ENCODE data around the gene ATXN7L1. TPM values are rescaled to one million over a fixed set of nuclear protein-coding genes. Genes with fewer than 3 reads are reported as not detected.

ATXN7L1 gene
- total and polyA plus RNA-seq, 2 of the 8 experiments (the other 6 are each of a cell fraction or from before 2014, with no cell fraction given), result 14.3 to 34.0 TPM

GRCh38 chr7:105791926-105792325, 84.5 kb downstream of the ATXN7L1 start:
- CTCF ChIA-PET (ENCODE audit: partially characterized antibody), result interaction anchor here (0.7 to 1.2 kb wide), 3 partner anchors 28 to 31 kb away, joined by 3 to 4 read pairs (median 3); no protein-coding TSS in a partner anchor
- Histone ChIP-seq H2AK5ac (ENCODE audit: low read depth, low read length) (no peak overlapping the region), H2BK120ac (replicated peaks; ENCODE audit: low read depth, low read length) (no peak overlapping the region), H3K9ac (replicated peaks in 1 of 4; ENCODE audit: extremely low read depth in 1 of 4, low read depth in 3 of 4, low read length in 3 of 4) (no peak overlapping the region), H3K23ac (ENCODE audit: insufficient read length) (no peak overlapping the region), H3K4me1 (replicated peaks in 1 of 4; ENCODE audit: control insufficient read depth in 3 of 4, insufficient read depth in 4 of 4, low read length in 3 of 4) (peaks cover 2 to 18% (median 6%) of the 10 kb centered on the region in 4 experiments), H4K91ac (replicated peaks; ENCODE audit: insufficient read length, low read length) (no peak overlapping the region), H4K5ac (ENCODE audit: insufficient read length, low read depth, low read length) (no peak overlapping the region), H3K36me3 (ENCODE audit: control insufficient read depth in 2 of 4, insufficient read depth in 4 of 4, low read length in 3 of 4) (no peaks in the 10 kb centered on the region), H3K14ac (ENCODE audit: insufficient read length) (no peak overlapping the region), H3K4ac (replicated peaks; ENCODE audit: insufficient read length, low read depth, low read length) (no peak overlapping the region), H2BK5ac (ENCODE audit: low read depth, low read length) (no peak overlapping the region), H3K27me3 (replicated peaks in 1 of 4; ENCODE audit: control insufficient read depth in 3 of 4, extremely low read depth in 1 of 4, insufficient read depth in 3 of 4, low read length in 3 of 4) (no peaks in the 10 kb centered on the region), H3K18ac (ENCODE audit: extremely low read depth, low read length) (no peak overlapping the region), H2BK12ac (ENCODE audit: low read depth, low read length) (peak overlapping the region; percentile 13; the same call in 1 of the 2 replicates), H3K23me2 (ENCODE audit: low read depth, low read length) (no peaks in the 10 kb centered on the region), H3K27ac (ENCODE audit: low read depth, low read length) (no peak overlapping the region), H3K79me2 (ENCODE audit: control insufficient read depth in 1 of 2, insufficient read depth in 2 of 2, low read length in 2 of 2) (no peaks in the 10 kb centered on the region), H3K4me2 (ENCODE audit: insufficient read depth in 1 of 2, low read depth in 2 of 2, low read length in 2 of 2) (no peak overlapping the region), H2BK20ac (ENCODE audit: low read length) (no peak overlapping the region), H3K4me3 (ENCODE audit: extremely low read depth in 1 of 4, insufficient read depth in 2 of 4, low read depth in 3 of 4, low read length in 4 of 4) (no peak overlapping the region), H4K20me1 (replicated peaks in 1 of 2; ENCODE audit: control insufficient read depth in 1 of 2, insufficient read depth in 2 of 2, low read length in 2 of 2) (peaks cover 0 to 4% of the 10 kb centered on the region in 2 experiments), H2AFZ (ENCODE audit: low read length) (no peak overlapping the region), H3K56ac (replicated peaks; ENCODE audit: insufficient read length, low read depth, low read length) (no peak overlapping the region), H3K79me1 (ENCODE audit: low read depth, low read length) (peaks cover 5% of the 10 kb centered on the region; the same call in 1 of the 2 replicates), H4K8ac (ENCODE audit: extremely low read depth, insufficient read depth, low read length) (peak overlapping the region; percentile 4; the same call in 1 of the 2 replicates), H3K9me3 (ENCODE audit: insufficient read depth in 2 of 2, low read depth in 1 of 2, low read length in 1 of 2) (no peaks in the 10 kb centered on the region), H2BK15ac (ENCODE audit: low read length) (no peak overlapping the region)
- DNase-seq (ENCODE audit: low read depth in 1 of 2, low spot score in 2 of 2) (no peak), FAIRE-seq (no peak)
- POLR2A ChIA-PET (ENCODE audit: partially characterized antibody), result interaction anchor here (0.9 kb wide), 1 partner anchor 16 kb away, joined by 3 read pairs; no protein-coding TSS in a partner anchor
- 77% methylated on average over 8 of the region's 8 CpGs; no CpG with 5 or more reads in 1 of the 2 experiments for WGBS, 2 experiments (ENCODE audit: extremely low coverage in 1 of 2, insufficient coverage in 1 of 2, insufficient read length in 1 of 2, insufficient replicate concordance in 2 of 2, low coverage in 1 of 2, low lambda C conversion rate in 2 of 2, missing lambda C conversion rate in 1 of 2)
- no peak for TF ChIP-seq SUZ12 (IDR thresholded peaks at IDR 0.05; ENCODE audit: low read length)
- no peak for TF ChIP-seq RBBP5 (IDR thresholded peaks at IDR 0.05; ENCODE audit: borderline replicate concordance, low read depth, low read length)
- peak in 1 of 2 experiments; percentile 41; a peak in 2 of 4 replicates for TF ChIP-seq RAD21 (IDR thresholded peaks at IDR 0.05 in 1 of 2, conservative IDR thresholded peaks at IDR 0.05 in 1 of 2; ENCODE audit: low read depth in 2 of 2, low read length in 2 of 2)
- no peak for TF ChIP-seq SRF (IDR thresholded peaks at IDR 0.05; ENCODE audit: low read depth, low read length)
- no peak for TF ChIP-seq SAP30 (IDR thresholded peaks at IDR 0.05; ENCODE audit: insufficient read depth, insufficient replicate concordance, low read length)
- TF ChIP-seq CTCF (IDR thresholded peaks at IDR 0.05; ENCODE audit: control extremely low read depth in 1 of 3, insufficient read depth in 1 of 3, low read depth in 1 of 3, low read length in 3 of 3), result peak in 2 of 3 experiments; percentile 4 to 6; a peak in 1 of 4 replicates

Measured in H1 (cell line).